ENCODE results near the gene MFGE8. TPM values are rescaled to one million over a fixed set of nuclear protein-coding genes. Genes with fewer than 3 reads are reported as not detected.

MFGE8 gene
- total RNA-seq, 1 donor from 2014 or later = 259 TPM

- no peaks in the 10 kb centered on the region for H3K27me3 Mint-ChIP-seq (ENCODE audit: unreplicated experiment)
- no peak overlapping the region for H3K4me3 Mint-ChIP-seq (ENCODE audit: unreplicated experiment)
- peak overlapping the region; percentile 80 for H3K27ac Mint-ChIP-seq (ENCODE audit: unreplicated experiment)
- no peak for DNase-seq (ENCODE audit: extremely low spot score, unreplicated experiment)
- peaks cover 9% of the 10 kb centered on the region for H3K36me3 Mint-ChIP-seq (ENCODE audit: unreplicated experiment)
- no peaks in the 10 kb centered on the region for H3K9me3 Mint-ChIP-seq (ENCODE audit: unreplicated experiment)
- H3K4me1 Mint-ChIP-seq (ENCODE audit: unreplicated experiment) = peaks cover 47% of the 10 kb centered on the region
- no peak for TF ChIP-seq CTCF (IDR thresholded peaks at IDR 0.05)
Observed at GRCh38 chr15:88900982-88901418, 12.2 kb downstream of the MFGE8 start.

- peaks cover 8% of the 10 kb centered on the region for H3K36me3 Mint-ChIP-seq (ENCODE audit: unreplicated experiment)
- no peak overlapping the region for H3K4me3 Mint-ChIP-seq (ENCODE audit: unreplicated experiment)
- no peaks in the 10 kb centered on the region for H3K27me3 Mint-ChIP-seq (ENCODE audit: unreplicated experiment)
Observed at GRCh38 chr15:88900309-88900981, 12.7 kb downstream of the MFGE8 start.

GRCh38 chr15:88899251-88899650 lies 13.9 kb downstream of the MFGE8 start:
- H3K4me1 Mint-ChIP-seq (ENCODE audit: unreplicated experiment) = peaks cover 48% of the 10 kb centered on the region
- no peak for DNase-seq (ENCODE audit: extremely low spot score, unreplicated experiment)
- peak overlapping the region; percentile 57 for H3K27ac Mint-ChIP-seq (ENCODE audit: unreplicated experiment)
- H3K4me3 Mint-ChIP-seq (ENCODE audit: unreplicated experiment) = no peak overlapping the region
- no peaks in the 10 kb centered on the region for H3K27me3 Mint-ChIP-seq (ENCODE audit: unreplicated experiment)
- H3K36me3 Mint-ChIP-seq (ENCODE audit: unreplicated experiment) = peaks cover 8% of the 10 kb centered on the region
- TF ChIP-seq CTCF (IDR thresholded peaks at IDR 0.05) = no peak
- no peaks in the 10 kb centered on the region for H3K9me3 Mint-ChIP-seq (ENCODE audit: unreplicated experiment)

More at GRCh38 chr15:88900309-88900981, 12.7 kb downstream of the MFGE8 start:
- TF ChIP-seq CTCF (IDR thresholded peaks at IDR 0.05) = no peak
- no peak for DNase-seq (ENCODE audit: extremely low spot score, unreplicated experiment)
- H3K4me1 Mint-ChIP-seq (ENCODE audit: unreplicated experiment) = peaks cover 50% of the 10 kb centered on the region
- peak overlapping the region; percentile 80 for H3K27ac Mint-ChIP-seq (ENCODE audit: unreplicated experiment)
- no peaks in the 10 kb centered on the region for H3K9me3 Mint-ChIP-seq (ENCODE audit: unreplicated experiment)

- Mint-ChIP-seq H3K9me3 (ENCODE audit: unreplicated experiment) (no peaks in the 10 kb centered on the region), H3K27me3 (ENCODE audit: unreplicated experiment) (no peaks in the 10 kb centered on the region), H3K4me1 (ENCODE audit: unreplicated experiment) (peaks cover 49% of the 10 kb centered on the region), H3K36me3 (ENCODE audit: unreplicated experiment) (peaks cover 5% of the 10 kb centered on the region), H3K27ac (ENCODE audit: unreplicated experiment) (no peak overlapping the region), H3K4me3 (ENCODE audit: unreplicated experiment) (no peak overlapping the region)
- no peak for TF ChIP-seq CTCF (IDR thresholded peaks at IDR 0.05)
- DNase-seq (ENCODE audit: extremely low spot score, unreplicated experiment) = no peak
Observed at GRCh38 chr15:88898736-88899135, 14.4 kb downstream of the MFGE8 start.

- H3K4me3 Mint-ChIP-seq (ENCODE audit: unreplicated experiment) = no peak overlapping the region
- TF ChIP-seq CTCF (IDR thresholded peaks at IDR 0.05) = peak; percentile 65
- peaks cover 49% of the 10 kb centered on the region for H3K4me1 Mint-ChIP-seq (ENCODE audit: unreplicated experiment)
- peak; percentile 94 for DNase-seq (ENCODE audit: extremely low spot score, unreplicated experiment)
- H3K36me3 Mint-ChIP-seq (ENCODE audit: unreplicated experiment) = peaks cover 5% of the 10 kb centered on the region
- no peaks in the 10 kb centered on the region for H3K27me3 Mint-ChIP-seq (ENCODE audit: unreplicated experiment)
- no peaks in the 10 kb centered on the region for H3K9me3 Mint-ChIP-seq (ENCODE audit: unreplicated experiment)
- H3K27ac Mint-ChIP-seq (ENCODE audit: unreplicated experiment) = peak overlapping the region; percentile 83
Observed at GRCh38 chr15:88897456-88898194, 15.6 kb downstream of the MFGE8 start.
